Measurements from ENCODE around the gene EEF1E1. TPM values are rescaled to one million over a fixed set of nuclear protein-coding genes. Genes with fewer than 3 reads are reported as not detected.
A peak's percentile ranks its signal among the peaks of the same experiment; 100 is the strongest.

The EEF1E1 gene
- total RNA-seq, 1 donor from 2014 or later = 7.8 TPM

DNA sequence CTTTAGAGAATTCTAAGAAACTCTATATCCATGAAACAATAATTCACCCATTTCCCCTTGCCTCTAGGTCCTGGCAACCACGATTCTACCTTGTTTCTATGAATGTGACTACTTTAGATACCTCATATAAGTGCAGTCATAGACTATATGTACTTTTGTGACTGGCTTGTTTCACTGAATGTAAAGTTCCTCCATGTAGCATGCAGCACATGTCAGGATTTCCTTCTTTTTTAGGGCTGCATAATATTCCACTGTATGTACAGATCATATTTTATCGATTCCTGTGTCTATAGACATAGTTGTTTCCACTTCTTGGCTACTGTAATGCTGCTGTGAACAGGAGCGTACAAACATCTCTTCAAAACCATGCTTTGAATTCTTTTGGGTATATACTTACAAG is 11.7 kb downstream of the EEF1E1 start:
- peaks cover 12 to 35% (median 22%) of the 10 kb centered on the region in 3 donors for H3K36me3 ChIP-seq (ENCODE audit: control insufficient read depth in 3 of 3, insufficient read depth in 3 of 3, low read length in 3 of 3)

DNA sequence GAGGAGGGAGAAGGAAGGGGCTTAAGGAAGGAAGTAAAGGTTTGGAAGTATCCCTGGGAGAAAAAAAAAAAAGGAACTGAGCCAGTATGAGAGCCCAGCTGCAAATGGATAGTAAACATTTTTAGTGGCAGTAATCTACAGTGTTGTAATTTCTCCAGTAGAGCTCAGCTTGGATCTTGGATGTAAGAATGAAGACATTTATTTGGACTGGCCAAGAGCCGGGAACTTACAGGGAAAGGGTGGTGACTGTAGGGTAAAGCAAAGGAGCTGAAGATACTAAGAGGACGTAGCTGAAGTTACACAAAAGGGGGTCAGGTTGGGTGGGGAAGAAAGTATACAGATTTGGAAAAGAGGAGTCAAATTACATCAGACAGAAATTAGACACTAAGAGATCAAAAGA is 13.5 kb downstream of the EEF1E1 start:
- Histone ChIP-seq H3K4me3 (ENCODE audit: low read length in 3 of 3) (no peak overlapping the region), H3K4me1 (ENCODE audit: control insufficient read depth in 3 of 3, insufficient read depth in 3 of 3, low read length in 3 of 3) (no peaks in the 10 kb centered on the region), H3K9me3 (ENCODE audit: control insufficient read depth in 3 of 3, low read length in 3 of 3) (no peaks in the 10 kb centered on the region), H3K27ac (ENCODE audit: low read depth, low read length) (no peak overlapping the region), H3K9ac (ENCODE audit: low read depth in 1 of 3, low read length in 3 of 3) (no peak overlapping the region), H3K36me3 (ENCODE audit: control insufficient read depth in 3 of 3, insufficient read depth in 3 of 3, low read length in 3 of 3) (peaks cover 12 to 27% (median 17%) of the 10 kb centered on the region in 3 donors), H3K27me3 (ENCODE audit: control insufficient read depth in 3 of 3, insufficient read depth in 3 of 3, low read length in 3 of 3) (no peaks in the 10 kb centered on the region)

More for the DNA sequence above, 11.7 kb downstream of the EEF1E1 start:
- Histone ChIP-seq H3K9ac (ENCODE audit: low read depth in 1 of 3, low read length in 3 of 3) (no peak overlapping the region), H3K4me1 (ENCODE audit: control insufficient read depth in 3 of 3, insufficient read depth in 3 of 3, low read length in 3 of 3) (no peaks in the 10 kb centered on the region), H3K27me3 (ENCODE audit: control insufficient read depth in 3 of 3, insufficient read depth in 3 of 3, low read length in 3 of 3) (no peaks in the 10 kb centered on the region), H3K9me3 (ENCODE audit: control insufficient read depth in 3 of 3, low read length in 3 of 3) (no peaks in the 10 kb centered on the region), H3K27ac (ENCODE audit: low read depth, low read length) (no peak overlapping the region), H3K4me3 (ENCODE audit: low read length in 3 of 3) (no peak overlapping the region)

DNA sequence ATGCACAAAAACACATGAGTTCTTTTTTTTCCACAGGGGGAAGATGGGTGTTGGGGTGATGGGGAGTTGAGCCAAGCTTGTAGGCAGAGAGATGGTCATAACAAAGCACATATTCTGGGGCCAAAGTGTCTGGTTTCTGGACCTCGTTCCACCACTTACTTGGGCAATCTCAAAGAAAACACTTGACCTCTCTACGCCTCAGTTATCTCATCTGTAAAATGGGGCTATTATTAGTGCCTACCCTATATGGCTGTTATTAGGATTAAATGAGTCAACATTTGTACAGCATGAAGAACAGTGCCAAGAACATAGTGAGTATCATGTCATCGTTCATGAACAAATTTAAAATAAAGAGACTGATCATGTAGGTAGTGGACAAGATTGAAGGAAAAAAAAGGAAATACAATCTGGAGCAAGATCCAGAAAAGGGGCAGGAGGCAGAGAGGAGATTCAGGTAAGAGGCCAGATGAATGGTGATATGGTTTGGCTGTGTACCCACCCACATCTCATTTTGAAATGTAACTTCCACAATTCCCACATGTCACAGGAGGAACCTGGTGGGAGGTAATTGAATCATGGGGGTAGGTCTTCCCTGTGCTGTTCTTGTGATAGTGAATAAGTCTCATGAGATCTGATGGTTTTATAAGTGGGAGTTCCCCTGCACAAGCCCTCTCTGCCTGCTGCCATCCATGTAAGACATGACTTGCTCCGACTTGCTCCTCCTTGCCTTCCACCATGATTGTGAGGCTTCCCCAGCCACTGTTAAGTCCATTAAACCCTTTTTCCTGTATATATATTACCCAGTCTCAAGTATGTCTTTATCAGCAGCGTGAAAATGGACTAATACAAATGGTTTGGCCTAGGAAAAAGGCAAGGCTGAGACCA is 14.2 kb downstream of the EEF1E1 start:
- H3K36me3 ChIP-seq (ENCODE audit: control insufficient read depth in 3 of 3, insufficient read depth in 3 of 3, low read length in 3 of 3) = peaks cover 12 to 27% (median 17%) of the 10 kb centered on the region in 3 donors
- no peak overlapping the region for H3K9ac ChIP-seq (ENCODE audit: low read depth in 1 of 3, low read length in 3 of 3)
- H3K27ac ChIP-seq (ENCODE audit: low read depth, low read length) = no peak overlapping the region
- peaks cover 3 to 6% (median 3%) of the 10 kb centered on the region in 3 donors for H3K4me1 ChIP-seq (ENCODE audit: control insufficient read depth in 3 of 3, insufficient read depth in 3 of 3, low read length in 3 of 3)
- no peaks in the 10 kb centered on the region for H3K27me3 ChIP-seq (ENCODE audit: control insufficient read depth in 3 of 3, insufficient read depth in 3 of 3, low read length in 3 of 3)
- no peak overlapping the region for H3K4me3 ChIP-seq (ENCODE audit: low read length in 3 of 3)
- H3K9me3 ChIP-seq (ENCODE audit: control insufficient read depth in 3 of 3, low read length in 3 of 3) = no peaks in the 10 kb centered on the region

DNA sequence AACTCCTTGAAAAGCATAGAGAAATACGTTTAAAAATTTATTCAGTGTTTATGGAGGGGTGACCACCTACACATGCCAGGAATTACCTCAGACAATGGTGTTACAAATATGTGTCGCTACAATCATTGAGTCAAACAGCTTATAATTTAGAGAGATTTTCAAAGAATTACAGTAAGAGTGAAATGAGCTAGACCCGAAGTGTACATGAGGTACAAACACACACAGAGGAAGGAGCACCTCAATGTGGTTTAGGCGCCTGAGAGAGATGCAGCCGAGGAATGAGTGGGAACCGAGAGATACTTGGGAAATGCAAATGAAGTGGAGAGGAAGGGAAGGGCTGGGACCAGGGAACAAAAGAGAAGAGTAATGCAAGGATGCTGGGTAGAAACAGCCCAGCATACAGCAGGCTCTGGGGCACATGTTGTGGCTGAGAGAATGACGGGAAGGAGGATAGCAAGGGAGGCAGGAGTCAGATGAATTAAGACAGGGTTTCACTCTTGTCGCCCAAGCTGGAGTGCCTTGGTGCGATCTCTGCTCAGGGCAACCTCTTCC is 15.5 kb downstream of the EEF1E1 start:
- H3K36me3 ChIP-seq (ENCODE audit: control insufficient read depth in 3 of 3, insufficient read depth in 3 of 3, low read length in 3 of 3) = peaks cover 12 to 27% (median 17%) of the 10 kb centered on the region in 3 donors
- no peak overlapping the region for H3K9ac ChIP-seq (ENCODE audit: low read depth in 1 of 3, low read length in 3 of 3)
- H3K9me3 ChIP-seq (ENCODE audit: control insufficient read depth in 3 of 3, low read length in 3 of 3) = no peaks in the 10 kb centered on the region
- H3K4me3 ChIP-seq (ENCODE audit: low read length in 3 of 3) = no peak overlapping the region
- H3K27ac ChIP-seq (ENCODE audit: low read depth, low read length) = no peak overlapping the region
- H3K27me3 ChIP-seq (ENCODE audit: control insufficient read depth in 3 of 3, insufficient read depth in 3 of 3, low read length in 3 of 3) = no peaks in the 10 kb centered on the region
- H3K4me1 ChIP-seq (ENCODE audit: control insufficient read depth in 3 of 3, insufficient read depth in 3 of 3, low read length in 3 of 3) = peaks cover 3 to 7% (median 6%) of the 10 kb centered on the region in 3 donors

DNA sequence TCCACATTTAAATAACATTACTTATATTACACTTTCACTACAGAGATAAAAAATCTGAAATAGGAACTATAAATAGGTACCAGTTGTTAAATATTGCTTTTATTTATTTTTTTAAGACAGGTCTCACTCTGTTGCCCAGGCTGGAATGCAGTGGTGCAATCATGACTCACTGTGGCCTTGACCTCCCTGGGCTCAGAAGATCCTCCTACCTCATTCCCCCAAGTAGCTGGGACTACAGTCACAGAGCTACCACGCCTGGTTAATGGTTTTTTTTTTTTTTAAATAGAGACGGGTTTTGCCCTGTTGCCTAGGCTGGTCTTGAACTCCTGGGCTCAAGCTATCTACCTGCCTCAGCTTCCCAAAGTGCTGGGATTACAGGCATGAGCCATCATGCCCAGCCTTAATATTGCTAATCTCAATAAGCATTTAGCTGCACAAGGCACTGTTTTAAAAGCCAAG is 17.3 kb downstream of the EEF1E1 start:
- no peak overlapping the region for H3K9ac ChIP-seq (ENCODE audit: low read depth in 1 of 3, low read length in 3 of 3)
- H3K9me3 ChIP-seq (ENCODE audit: control insufficient read depth in 3 of 3, low read length in 3 of 3) = no peaks in the 10 kb centered on the region

DNA sequence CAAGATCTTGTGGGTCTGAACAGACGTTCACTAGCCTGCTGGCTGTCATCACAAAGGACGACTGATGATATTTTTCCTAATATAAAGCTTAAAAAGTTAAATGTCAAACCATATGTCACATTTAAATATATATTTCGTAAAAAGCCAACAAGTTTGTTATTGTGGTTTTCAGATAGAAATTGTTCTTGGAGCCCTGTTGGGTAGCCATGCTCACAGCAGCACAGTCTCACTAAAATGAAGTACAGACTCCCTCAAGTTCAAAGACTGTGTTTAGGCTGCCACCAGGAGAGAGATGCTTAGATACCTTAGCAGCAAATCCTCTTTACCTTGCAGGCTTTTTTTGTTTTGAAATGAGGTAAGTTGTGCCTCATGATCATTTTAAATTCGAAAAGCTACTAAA is 17.8 kb downstream of the EEF1E1 start:
- Histone ChIP-seq H3K27me3 (ENCODE audit: control insufficient read depth in 3 of 3, insufficient read depth in 3 of 3, low read length in 3 of 3) (no peaks in the 10 kb centered on the region), H3K4me1 (ENCODE audit: control insufficient read depth in 3 of 3, insufficient read depth in 3 of 3, low read length in 3 of 3) (peaks cover 3 to 7% (median 6%) of the 10 kb centered on the region in 3 donors), H3K36me3 (ENCODE audit: control insufficient read depth in 3 of 3, insufficient read depth in 3 of 3, low read length in 3 of 3) (peaks cover 12 to 21% (median 16%) of the 10 kb centered on the region in 3 donors), H3K9me3 (ENCODE audit: control insufficient read depth in 3 of 3, low read length in 3 of 3) (no peaks in the 10 kb centered on the region), H3K27ac (ENCODE audit: low read depth, low read length) (no peak overlapping the region), H3K4me3 (ENCODE audit: low read length in 3 of 3) (no peak overlapping the region), H3K9ac (ENCODE audit: low read depth in 1 of 3, low read length in 3 of 3) (no peak overlapping the region)

More for the DNA sequence above, 17.3 kb downstream of the EEF1E1 start:
- H3K4me1 ChIP-seq (ENCODE audit: control insufficient read depth in 3 of 3, insufficient read depth in 3 of 3, low read length in 3 of 3) = peaks cover 3 to 7% (median 6%) of the 10 kb centered on the region in 3 donors
- H3K27ac ChIP-seq (ENCODE audit: low read depth, low read length) = no peak overlapping the region
- peaks cover 12 to 22% (median 17%) of the 10 kb centered on the region in 3 donors for H3K36me3 ChIP-seq (ENCODE audit: control insufficient read depth in 3 of 3, insufficient read depth in 3 of 3, low read length in 3 of 3)
- H3K4me3 ChIP-seq (ENCODE audit: low read length in 3 of 3) = no peak overlapping the region
- H3K27me3 ChIP-seq (ENCODE audit: control insufficient read depth in 3 of 3, insufficient read depth in 3 of 3, low read length in 3 of 3) = no peaks in the 10 kb centered on the region

DNA sequence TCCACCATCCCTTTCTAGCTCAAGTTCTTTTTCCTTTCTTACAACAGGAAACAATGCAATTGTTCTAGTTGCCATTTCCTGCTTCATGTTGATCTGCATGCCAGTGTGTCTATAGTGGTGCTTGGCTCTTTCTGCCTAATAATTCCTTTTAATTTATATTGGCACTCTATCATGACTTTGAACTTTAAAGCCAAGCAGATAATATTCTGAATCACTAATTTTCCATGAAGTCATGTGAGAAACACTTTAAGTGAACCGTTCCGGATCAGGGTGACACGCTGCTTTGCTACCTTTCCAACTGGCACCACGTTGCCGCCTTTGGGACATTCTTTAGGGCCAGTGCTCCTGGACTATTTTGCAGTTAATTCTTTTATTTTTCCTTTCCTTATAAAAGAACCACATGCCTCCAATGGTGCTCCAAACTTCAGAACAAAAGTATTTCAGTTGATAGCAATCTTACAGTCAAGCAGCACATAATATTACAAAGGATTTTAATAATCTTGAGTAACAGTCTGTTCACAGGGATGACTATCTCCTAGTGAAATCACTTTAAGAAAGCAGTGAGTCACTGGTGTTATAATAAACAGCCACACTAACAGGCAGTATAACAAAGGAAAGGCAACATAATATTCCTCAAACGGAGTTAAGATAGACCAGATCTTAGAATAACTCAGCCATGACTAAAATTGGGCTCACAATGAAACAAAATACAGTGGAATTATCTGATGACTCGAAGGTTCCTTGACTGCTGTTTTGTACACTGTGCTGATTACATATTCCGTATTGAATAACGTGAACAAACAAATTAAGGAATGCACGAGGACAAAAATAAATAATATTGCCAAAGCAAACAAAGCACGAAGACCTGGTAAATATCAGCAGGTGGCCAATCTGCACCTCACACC is 19.1 kb downstream of the EEF1E1 start:
- H3K9me3 ChIP-seq (ENCODE audit: control insufficient read depth in 3 of 3, low read length in 3 of 3) = no peaks in the 10 kb centered on the region
- no peak overlapping the region for H3K4me3 ChIP-seq (ENCODE audit: low read length in 3 of 3)
- peaks cover 3 to 7% (median 6%) of the 10 kb centered on the region in 3 donors for H3K4me1 ChIP-seq (ENCODE audit: control insufficient read depth in 3 of 3, insufficient read depth in 3 of 3, low read length in 3 of 3)
- peaks cover 2 to 9% (median 7%) of the 10 kb centered on the region in 3 donors for H3K36me3 ChIP-seq (ENCODE audit: control insufficient read depth in 3 of 3, insufficient read depth in 3 of 3, low read length in 3 of 3)
- no peaks in the 10 kb centered on the region for H3K27me3 ChIP-seq (ENCODE audit: control insufficient read depth in 3 of 3, insufficient read depth in 3 of 3, low read length in 3 of 3)
- no peak overlapping the region for H3K9ac ChIP-seq (ENCODE audit: low read depth in 1 of 3, low read length in 3 of 3)
- H3K27ac ChIP-seq (ENCODE audit: low read depth, low read length) = peak overlapping the region; percentile 3

DNA sequence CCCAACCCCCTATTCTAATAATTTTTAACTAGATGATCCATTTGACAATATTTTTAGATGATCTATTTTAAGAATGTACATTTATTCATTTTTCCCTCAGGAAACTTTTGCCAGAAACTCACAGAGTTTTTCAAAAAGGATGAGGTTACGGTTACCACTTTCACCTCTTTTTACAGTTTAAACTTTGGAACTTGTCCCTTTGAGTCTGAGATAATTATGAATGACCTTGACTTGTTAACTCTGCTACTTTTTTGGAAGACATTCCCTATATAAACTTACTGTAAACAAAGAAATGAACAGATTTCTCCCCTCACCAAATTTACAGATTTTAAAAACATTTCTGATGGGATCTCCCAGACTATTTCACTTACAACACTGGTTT is 19.8 kb downstream of the EEF1E1 start:
- no peaks in the 10 kb centered on the region for H3K27me3 ChIP-seq (ENCODE audit: control insufficient read depth in 3 of 3, insufficient read depth in 3 of 3, low read length in 3 of 3)
- H3K4me3 ChIP-seq (ENCODE audit: low read length in 3 of 3) = no peak overlapping the region
- H3K4me1 ChIP-seq (ENCODE audit: control insufficient read depth in 3 of 3, insufficient read depth in 3 of 3, low read length in 3 of 3) = peaks cover 3 to 7% (median 6%) of the 10 kb centered on the region in 3 donors
- H3K9ac ChIP-seq (ENCODE audit: low read depth in 1 of 3, low read length in 3 of 3) = no peak overlapping the region
- H3K36me3 ChIP-seq (ENCODE audit: control insufficient read depth in 3 of 3, insufficient read depth in 3 of 3, low read length in 3 of 3) = peaks cover 2 to 4% (median 3%) of the 10 kb centered on the region in 3 donors
- no peaks in the 10 kb centered on the region for H3K9me3 ChIP-seq (ENCODE audit: control insufficient read depth in 3 of 3, low read length in 3 of 3)
- no peak overlapping the region for H3K27ac ChIP-seq (ENCODE audit: low read depth, low read length)

DNA sequence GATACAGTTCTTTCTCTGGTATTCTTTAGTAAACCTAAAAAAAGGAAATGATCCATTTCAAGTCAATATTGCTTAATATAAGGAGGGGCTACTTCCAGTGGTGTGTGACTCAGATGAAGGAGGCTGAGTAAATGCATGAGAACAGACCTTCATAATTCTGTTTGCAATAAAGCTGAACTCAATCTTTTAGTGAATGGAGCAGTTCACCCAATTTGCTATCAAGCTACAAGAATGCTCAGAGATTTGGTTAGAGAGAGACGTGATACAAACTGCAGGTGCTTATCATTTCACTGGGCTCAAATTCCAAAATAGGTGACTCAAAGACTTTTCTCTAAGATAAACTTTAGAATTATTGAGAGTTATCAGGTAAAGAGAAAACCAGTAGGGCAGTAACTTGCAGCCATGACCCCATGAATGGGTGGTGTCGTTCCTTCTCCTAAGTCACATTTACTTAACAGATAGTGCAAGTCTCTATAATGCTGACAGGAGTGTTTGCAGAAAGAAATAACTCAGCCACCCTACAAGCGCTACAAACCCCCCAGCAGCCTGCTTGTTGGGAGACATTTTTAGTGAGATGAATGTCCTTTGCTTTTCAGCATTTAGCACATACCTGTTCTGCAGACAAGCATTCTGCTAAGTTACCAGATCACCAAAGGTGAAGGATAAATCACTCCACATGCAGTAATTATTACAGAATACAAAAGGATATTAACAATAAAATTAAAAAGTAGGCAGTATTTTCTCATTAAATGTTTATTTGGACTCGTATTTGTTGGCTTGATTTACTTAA is 21.8 kb downstream of the EEF1E1 start:
- Histone ChIP-seq H3K27me3 (ENCODE audit: control insufficient read depth in 3 of 3, insufficient read depth in 3 of 3, low read length in 3 of 3) (no peaks in the 10 kb centered on the region), H3K27ac (ENCODE audit: low read depth, low read length) (no peak overlapping the region), H3K9ac (ENCODE audit: low read depth in 1 of 3, low read length in 3 of 3) (no peak overlapping the region), H3K36me3 (ENCODE audit: control insufficient read depth in 3 of 3, insufficient read depth in 3 of 3, low read length in 3 of 3) (no peaks in the 10 kb centered on the region), H3K9me3 (ENCODE audit: control insufficient read depth in 3 of 3, low read length in 3 of 3) (no peaks in the 10 kb centered on the region), H3K4me3 (ENCODE audit: low read length in 3 of 3) (no peak overlapping the region), H3K4me1 (ENCODE audit: control insufficient read depth in 3 of 3, insufficient read depth in 3 of 3, low read length in 3 of 3) (peaks cover 3 to 7% (median 6%) of the 10 kb centered on the region in 3 donors)
